ENCODE data around the gene SYT2.

DNA sequence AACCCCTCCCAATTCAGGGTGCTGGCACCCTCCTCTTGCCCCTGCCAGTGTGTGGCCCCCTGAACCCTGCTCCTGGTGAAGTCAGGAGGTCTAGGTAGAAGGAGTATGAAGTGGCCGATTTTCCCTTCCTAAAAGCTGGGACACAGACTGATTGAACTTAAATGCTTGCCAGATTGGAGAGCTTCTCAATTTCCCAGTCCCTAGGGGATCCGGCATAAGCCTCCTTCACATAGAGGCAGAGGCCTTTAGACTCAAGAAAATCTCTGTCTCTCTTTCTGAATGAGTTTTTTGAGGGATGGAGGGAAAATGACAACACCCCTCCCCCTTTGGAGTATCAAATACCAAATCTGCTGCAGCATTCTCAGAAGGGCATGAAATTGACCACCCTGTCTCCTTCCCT, 51.5 kb downstream of the SYT2 start:
- no peak for TF ChIP-seq CTCF (IDR thresholded peaks at IDR 0.05)
- TF ChIP-seq RAD21 (IDR thresholded peaks at IDR 0.05; ENCODE audit: low read length): no peak
- TF ChIP-seq USF2 (IDR thresholded peaks at IDR 0.05; ENCODE audit: borderline replicate concordance, low read depth, low read length): no peak
- no peak for TF ChIP-seq EP300 (IDR thresholded peaks at IDR 0.05; ENCODE audit: borderline replicate concordance in 1 of 2, low read depth in 1 of 2, low read length in 1 of 2)

Data from SK-N-SH (cell line).